ENCODE measurements around the gene DCLK2. TPM values are rescaled to one million over a fixed set of nuclear protein-coding genes. Genes with fewer than 3 reads are reported as not detected.

Gene DCLK2
- total RNA-seq, 2 experiments from 2014 or later = not detected

DNA sequence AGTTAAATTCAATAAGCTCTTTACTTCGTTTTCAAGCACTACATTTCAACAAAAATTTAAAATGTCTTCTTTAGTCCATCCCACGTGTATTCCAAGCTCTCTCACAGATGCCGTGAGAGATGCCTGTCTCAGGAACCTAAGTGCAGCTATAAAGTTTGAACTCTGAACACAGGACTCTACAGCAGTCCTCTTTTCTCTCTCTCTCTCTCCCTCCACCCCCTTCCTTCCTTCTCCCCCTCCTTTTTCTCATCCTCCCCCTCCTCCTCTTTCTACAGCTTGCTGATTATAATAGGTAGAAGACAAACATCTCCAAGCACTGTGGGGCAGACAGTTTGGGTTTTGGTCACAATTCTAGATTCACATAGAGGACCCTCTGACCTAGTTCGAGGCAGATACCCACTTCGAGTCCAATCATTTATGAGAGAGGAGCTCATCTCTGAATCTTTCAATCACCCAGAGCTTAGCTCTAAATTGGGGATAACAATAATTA is 31.5 kb upstream of the DCLK2 start:
- Histone ChIP-seq H3K27ac (ENCODE audit: low read depth, low read length, poor library complexity, severe bottlenecking) (no peak overlapping the region), H4K20me1 (ENCODE audit: insufficient read depth, low read length) (no peaks in the 10 kb centered on the region), H3K79me2 (ENCODE audit: insufficient read depth, low read depth, low read length) (no peaks in the 10 kb centered on the region), H3K4me1 (ENCODE audit: insufficient read depth, low read length, poor library complexity, severe bottlenecking) (no peaks in the 10 kb centered on the region), H3K9me2 (ENCODE audit: insufficient read depth, low read length) (no peaks in the 10 kb centered on the region), H3K4me2 (ENCODE audit: low read length) (no peak overlapping the region), H2AFZ (ENCODE audit: low read length) (no peak overlapping the region), H3K4me3 (ENCODE audit: low read depth, low read length, poor library complexity, severe bottlenecking) (no peak overlapping the region), H3K9me3 (ENCODE audit: low read length) (no peaks in the 10 kb centered on the region), H3K36me3 (ENCODE audit: insufficient read depth, low read length) (no peaks in the 10 kb centered on the region)
- POLR2A ChIA-PET = interaction anchor here (0.6 to 1.7 kb wide), 4 partner anchors 12 to 1091 kb away, joined by 3 read pairs; no protein-coding TSS in a partner anchor
- CTCF ChIA-PET (ENCODE audit: unreplicated experiment) = no interaction called here
- TF ChIP-seq EZH2phosphoT487 (IDR thresholded peaks at IDR 0.05; ENCODE audit: borderline replicate concordance, low read depth, low read length) = no peak
- TF ChIP-seq, protein P1, sequence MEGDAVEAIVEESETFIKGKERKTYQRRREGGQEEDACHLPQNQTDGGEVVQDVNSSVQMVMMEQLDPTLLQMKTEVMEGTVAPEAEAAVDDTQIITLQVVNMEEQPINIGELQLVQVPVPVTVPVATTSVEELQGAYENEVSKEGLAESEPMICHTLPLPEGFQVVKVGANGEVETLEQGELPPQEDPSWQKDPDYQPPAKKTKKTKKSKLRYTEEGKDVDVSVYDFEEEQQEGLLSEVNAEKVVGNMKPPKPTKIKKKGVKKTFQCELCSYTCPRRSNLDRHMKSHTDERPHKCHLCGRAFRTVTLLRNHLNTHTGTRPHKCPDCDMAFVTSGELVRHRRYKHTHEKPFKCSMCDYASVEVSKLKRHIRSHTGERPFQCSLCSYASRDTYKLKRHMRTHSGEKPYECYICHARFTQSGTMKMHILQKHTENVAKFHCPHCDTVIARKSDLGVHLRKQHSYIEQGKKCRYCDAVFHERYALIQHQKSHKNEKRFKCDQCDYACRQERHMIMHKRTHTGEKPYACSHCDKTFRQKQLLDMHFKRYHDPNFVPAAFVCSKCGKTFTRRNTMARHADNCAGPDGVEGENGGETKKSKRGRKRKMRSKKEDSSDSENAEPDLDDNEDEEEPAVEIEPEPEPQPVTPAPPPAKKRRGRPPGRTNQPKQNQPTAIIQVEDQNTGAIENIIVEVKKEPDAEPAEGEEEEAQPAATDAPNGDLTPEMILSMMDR (conservative IDR thresholded peaks at IDR 0.05; ENCODE audit: low read length) = no peak
- no TSS peak for BruUV-seq (replicated peaks)
- DNase-seq (ENCODE audit: low spot score) = no peak
- intact Hi-C loops (cut with micrococcal nuclease; ENCODE audit: unreplicated experiment) = no loop called here

DNA sequence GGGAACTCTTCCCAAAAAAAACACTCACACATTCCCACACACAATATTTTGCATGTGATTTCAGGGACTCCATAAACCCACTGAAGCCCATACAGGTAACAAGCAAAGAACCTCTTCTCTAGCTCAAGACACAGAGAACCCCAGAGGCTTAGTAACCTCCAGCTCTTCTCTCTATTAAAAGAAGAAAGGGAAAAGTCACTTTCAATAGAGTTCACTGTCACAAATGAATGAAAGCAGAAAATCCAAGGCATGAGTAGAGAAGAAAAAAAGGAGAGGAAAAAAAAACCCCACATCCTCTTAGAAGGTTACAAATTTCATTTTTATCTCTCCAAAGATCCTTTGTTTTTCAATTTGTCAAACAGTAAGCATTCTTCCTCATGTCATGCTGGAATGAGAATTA is 30.7 kb upstream of the DCLK2 start:
- H3K4me2 ChIP-seq (ENCODE audit: low read length) = no peak overlapping the region
- H3K79me2 ChIP-seq (ENCODE audit: insufficient read depth, low read depth, low read length) = no peaks in the 10 kb centered on the region
- no peak overlapping the region for H2AFZ ChIP-seq (ENCODE audit: low read length)
- ChIA-PET CTCF (ENCODE audit: unreplicated experiment) (no interaction called here), POLR2A (interaction anchor here (1.7 kb wide), 1 partner anchor 17 kb away, joined by 3 read pairs; no protein-coding TSS in a partner anchor)
- DNase-seq (ENCODE audit: low spot score) = no peak
- no peak overlapping the region for H3K27ac ChIP-seq (ENCODE audit: low read depth, low read length, poor library complexity, severe bottlenecking)
- intact Hi-C loops (cut with micrococcal nuclease; ENCODE audit: unreplicated experiment) = no loop called here
- H3K4me1 ChIP-seq (ENCODE audit: insufficient read depth, low read length, poor library complexity, severe bottlenecking) = no peaks in the 10 kb centered on the region
- BruUV-seq (replicated peaks) = no TSS peak
- no peak for TF ChIP-seq EZH2phosphoT487 (IDR thresholded peaks at IDR 0.05; ENCODE audit: borderline replicate concordance, low read depth, low read length)
- TF ChIP-seq, protein P1 (conservative IDR thresholded peaks at IDR 0.05; ENCODE audit: low read length) = no peak
- H3K36me3 ChIP-seq (ENCODE audit: insufficient read depth, low read length) = no peaks in the 10 kb centered on the region
- H4K20me1 ChIP-seq (ENCODE audit: insufficient read depth, low read length) = no peaks in the 10 kb centered on the region
- no peaks in the 10 kb centered on the region for H3K9me2 ChIP-seq (ENCODE audit: insufficient read depth, low read length)
- H3K9me3 ChIP-seq (ENCODE audit: low read length) = no peaks in the 10 kb centered on the region
- no peak overlapping the region for H3K4me3 ChIP-seq (ENCODE audit: low read depth, low read length, poor library complexity, severe bottlenecking)

DNA sequence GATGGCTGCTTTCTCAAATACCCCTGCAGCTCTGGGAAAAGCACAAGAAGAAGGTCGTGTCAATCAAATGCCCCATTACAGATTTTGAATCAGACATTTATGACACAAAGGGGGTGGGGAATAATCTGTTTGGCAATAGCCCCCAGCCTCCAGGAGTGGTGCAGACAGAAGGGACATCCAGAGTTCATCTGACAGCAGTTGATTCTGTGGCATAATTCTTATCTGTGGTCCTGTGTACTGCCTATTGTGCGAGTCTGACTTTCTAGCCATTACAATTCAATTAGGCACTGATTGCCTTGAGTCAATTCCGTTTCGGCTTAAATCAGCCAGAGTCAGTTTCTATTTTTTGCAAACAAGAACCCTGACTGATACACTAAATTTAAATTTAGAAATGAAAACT is 28.6 kb upstream of the DCLK2 start:
- POLR2A ChIA-PET = no interaction called here
- Histone ChIP-seq H3K79me2 (ENCODE audit: insufficient read depth, low read depth, low read length) (no peaks in the 10 kb centered on the region), H3K9me2 (ENCODE audit: insufficient read depth, low read length) (no peaks in the 10 kb centered on the region), H3K4me3 (ENCODE audit: low read depth, low read length, poor library complexity, severe bottlenecking) (no peak overlapping the region), H4K20me1 (ENCODE audit: insufficient read depth, low read length) (no peaks in the 10 kb centered on the region), H2AFZ (ENCODE audit: low read length) (no peak overlapping the region), H3K4me1 (ENCODE audit: insufficient read depth, low read length, poor library complexity, severe bottlenecking) (no peaks in the 10 kb centered on the region), H3K36me3 (ENCODE audit: insufficient read depth, low read length) (no peaks in the 10 kb centered on the region), H3K4me2 (ENCODE audit: low read length) (no peak overlapping the region), H3K27ac (ENCODE audit: low read depth, low read length, poor library complexity, severe bottlenecking) (no peak overlapping the region), H3K9me3 (ENCODE audit: low read length) (no peaks in the 10 kb centered on the region)
- TF ChIP-seq EZH2phosphoT487 (IDR thresholded peaks at IDR 0.05; ENCODE audit: borderline replicate concordance, low read depth, low read length) = no peak
- TF ChIP-seq, protein P1 (conservative IDR thresholded peaks at IDR 0.05; ENCODE audit: low read length) = no peak
- no peak for DNase-seq (ENCODE audit: low spot score)
- CTCF ChIA-PET (ENCODE audit: unreplicated experiment) = no interaction called here
- no TSS peak for BruUV-seq (replicated peaks)
- intact Hi-C loops (cut with micrococcal nuclease; ENCODE audit: unreplicated experiment) = no loop called here

Data from OCI-LY7 (cell line).